IPS-11a (cell line): Measurements from ENCODE around the gene RPTN.

Source experiments
- H3K4me3 ChIP-seq: one replicate; pipeline ENCODE4 v1.5.1; 2013; ENCODE audit warnings: low read depth, low read length, control low read depth

Gene RPTN, protein sequence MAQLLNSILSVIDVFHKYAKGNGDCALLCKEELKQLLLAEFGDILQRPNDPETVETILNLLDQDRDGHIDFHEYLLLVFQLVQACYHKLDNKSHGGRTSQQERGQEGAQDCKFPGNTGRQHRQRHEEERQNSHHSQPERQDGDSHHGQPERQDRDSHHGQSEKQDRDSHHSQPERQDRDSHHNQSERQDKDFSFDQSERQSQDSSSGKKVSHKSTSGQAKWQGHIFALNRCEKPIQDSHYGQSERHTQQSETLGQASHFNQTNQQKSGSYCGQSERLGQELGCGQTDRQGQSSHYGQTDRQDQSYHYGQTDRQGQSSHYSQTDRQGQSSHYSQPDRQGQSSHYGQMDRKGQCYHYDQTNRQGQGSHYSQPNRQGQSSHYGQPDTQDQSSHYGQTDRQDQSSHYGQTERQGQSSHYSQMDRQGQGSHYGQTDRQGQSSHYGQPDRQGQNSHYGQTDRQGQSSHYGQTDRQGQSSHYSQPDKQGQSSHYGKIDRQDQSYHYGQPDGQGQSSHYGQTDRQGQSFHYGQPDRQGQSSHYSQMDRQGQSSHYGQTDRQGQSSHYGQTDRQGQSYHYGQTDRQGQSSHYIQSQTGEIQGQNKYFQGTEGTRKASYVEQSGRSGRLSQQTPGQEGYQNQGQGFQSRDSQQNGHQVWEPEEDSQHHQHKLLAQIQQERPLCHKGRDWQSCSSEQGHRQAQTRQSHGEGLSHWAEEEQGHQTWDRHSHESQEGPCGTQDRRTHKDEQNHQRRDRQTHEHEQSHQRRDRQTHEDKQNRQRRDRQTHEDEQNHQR

DNA sequence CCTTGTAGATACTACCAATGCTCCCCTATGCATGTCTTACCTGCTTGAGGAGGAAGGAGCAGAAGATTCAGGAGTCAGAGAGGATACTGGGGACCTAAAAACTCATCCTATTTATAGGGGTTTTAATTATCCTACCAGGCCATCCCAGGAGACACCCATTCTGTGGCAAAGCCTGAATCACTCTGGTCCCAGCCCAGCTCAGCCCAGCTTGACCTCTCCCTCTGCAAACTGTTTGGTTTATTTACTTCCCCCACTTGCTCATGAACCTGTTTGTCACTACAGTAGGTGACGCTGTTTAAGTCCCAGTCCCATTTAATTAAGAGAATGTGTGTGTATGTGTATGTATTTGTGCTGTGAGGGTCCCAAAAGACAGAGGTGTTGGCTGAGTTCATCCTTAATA, at the start of gene RPTN:
Gene RPTN (minus strand): TSS at position 85 of the 400 bp plus-strand sequence. CDS start 1,339 bp downstream, outside the sequence.
- H3K4me3 ChIP-seq: no peak within 1 kb of the TSS

DNA sequence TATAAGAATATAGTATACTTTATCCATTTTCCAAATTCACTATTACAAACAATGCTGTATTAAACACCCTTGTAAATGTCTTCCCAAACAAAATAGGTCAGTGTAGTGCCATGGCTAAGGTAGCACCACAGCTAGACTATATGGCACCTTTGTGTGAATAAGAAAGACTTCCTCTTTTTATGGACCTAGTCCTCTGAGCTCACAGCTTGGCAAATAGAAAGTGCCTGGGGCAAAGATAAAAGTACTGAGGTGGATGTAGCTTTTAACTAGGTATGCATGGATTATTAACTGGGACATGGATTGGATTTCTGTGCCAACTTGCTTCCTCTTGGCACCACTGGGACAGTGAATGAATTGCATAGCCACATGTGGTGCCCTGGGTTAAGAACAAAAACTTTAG, 40.0 kb upstream of the RPTN start:
- H3K4me3 ChIP-seq: no peak overlapping the region

DNA sequence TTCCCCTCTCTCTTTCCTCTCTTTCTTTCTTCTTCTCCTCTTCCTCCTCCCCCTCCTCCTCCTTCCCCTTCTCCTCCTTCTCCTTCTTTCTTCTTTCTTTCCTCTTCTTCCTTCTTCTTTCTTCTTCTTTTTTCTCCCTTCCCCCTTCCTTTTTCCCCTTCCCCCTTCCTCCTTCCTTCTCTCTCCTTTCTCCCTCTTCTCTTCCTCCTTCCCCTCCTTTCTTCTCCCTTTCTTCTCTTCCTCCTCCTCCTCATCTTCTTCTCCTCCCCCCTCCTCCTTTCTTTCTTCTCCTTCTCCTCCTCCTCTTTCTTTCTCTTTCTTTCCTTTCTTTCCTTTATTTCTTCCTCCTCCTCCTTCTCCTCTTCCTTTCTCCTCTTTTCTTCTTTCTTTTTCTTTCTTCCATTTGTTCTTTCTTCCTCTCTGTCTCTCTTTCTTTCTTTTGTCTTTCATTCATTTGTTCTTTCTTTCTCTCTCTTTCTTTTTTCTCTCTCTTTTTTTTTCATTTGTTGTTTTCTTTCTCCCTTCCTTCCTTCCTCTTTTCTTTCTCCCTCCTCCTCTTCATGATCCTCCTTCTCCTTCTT, 38.4 kb upstream of the RPTN start:
- no peak overlapping the region for H3K4me3 ChIP-seq

DNA sequence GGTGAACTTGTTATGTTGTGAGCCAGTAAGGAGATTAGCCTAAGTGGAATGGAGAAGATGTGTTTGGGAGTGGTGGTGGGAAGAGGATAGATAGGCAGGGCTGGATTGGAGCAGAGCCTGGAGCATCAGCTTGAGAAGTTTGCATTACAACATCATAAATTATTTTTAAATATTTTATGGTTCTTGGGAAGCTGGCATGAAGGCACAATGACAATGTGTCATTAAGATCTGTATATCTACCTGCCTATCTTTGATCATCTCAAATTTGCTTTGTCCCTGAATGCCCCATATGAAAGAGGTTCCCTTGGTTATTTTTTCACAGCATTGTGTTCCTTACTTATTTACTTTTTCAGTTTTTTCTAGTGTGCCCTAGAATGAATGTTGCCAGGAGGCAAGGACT, 32.7 kb upstream of the RPTN start:
- no peak overlapping the region for H3K4me3 ChIP-seq

DNA sequence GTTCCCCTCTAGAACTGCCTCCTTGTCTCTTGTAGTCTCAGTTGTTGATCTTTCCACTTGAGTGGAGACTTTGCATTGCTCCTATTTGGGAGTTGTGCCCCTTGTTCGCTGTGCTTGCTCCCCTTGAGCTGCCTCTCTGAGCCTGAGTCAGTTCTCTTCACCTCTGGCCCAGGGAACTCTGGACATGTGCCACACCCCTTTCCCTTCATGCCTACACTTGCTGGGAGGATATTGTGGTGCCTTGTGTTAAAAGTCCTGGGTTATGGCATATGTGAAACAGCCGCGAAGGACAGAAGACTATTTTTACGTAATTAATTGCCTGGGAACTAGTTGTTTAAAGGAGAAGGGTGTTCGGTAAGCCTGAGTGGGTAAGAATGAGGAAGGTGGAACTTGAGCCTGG, 32.2 kb upstream of the RPTN start:
- H3K4me3 ChIP-seq: no peak overlapping the region

DNA sequence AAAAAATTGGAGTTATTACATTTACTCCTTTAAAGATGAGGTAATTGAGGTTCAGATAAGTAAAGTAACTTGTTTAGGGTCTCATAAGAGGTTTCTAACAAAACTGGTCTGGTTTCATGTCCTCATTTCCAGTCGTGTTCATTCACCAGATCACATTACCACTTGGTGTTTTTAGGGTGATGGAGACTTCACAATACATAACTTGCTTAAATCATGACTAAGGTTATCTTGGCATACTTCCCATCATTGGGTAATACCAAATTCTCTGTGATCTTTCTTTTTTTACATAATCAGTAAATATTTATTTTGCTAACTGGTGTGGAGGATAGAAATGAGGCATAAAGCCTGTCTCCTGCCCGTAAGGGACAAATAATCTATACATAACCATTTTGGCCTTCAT, 31.6 kb upstream of the RPTN start:
- no peak overlapping the region for H3K4me3 ChIP-seq

DNA sequence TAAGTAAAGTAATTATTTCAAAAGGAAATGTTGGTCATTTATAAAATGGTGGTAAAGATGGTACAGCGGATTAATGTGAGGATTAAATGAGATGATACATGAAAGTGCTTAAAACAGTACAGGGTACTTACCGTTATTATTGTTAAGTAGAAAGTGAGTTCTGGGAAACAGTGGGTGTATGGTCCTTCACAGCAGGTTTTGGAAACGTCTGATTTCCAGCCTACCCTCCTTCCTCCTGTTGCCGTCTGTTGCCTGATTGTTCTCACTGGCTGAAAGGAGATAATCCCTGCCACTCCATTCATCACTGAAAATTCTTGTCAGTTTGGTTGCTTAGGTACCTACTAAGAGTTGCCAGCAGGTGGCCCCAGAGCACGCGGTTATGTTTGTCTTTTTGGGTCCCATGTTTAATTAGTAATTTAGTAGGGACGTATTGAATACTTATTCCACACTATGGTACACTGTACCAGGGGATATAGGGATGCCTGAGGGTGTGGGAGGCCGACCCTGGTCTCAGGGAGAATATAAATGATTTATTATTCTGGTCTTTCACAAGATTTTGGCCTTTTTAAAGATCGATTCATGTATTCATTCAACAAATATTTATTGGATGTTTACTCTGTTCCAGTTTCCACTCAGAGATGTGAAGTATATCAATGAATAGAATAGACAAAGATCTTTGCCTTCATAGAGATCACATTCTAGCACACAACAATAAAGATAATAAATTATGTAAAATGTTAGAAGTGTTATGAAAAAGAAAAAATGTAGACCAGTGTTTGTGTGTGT, 30.8 kb upstream of the RPTN start:
- no peak overlapping the region for H3K4me3 ChIP-seq

DNA sequence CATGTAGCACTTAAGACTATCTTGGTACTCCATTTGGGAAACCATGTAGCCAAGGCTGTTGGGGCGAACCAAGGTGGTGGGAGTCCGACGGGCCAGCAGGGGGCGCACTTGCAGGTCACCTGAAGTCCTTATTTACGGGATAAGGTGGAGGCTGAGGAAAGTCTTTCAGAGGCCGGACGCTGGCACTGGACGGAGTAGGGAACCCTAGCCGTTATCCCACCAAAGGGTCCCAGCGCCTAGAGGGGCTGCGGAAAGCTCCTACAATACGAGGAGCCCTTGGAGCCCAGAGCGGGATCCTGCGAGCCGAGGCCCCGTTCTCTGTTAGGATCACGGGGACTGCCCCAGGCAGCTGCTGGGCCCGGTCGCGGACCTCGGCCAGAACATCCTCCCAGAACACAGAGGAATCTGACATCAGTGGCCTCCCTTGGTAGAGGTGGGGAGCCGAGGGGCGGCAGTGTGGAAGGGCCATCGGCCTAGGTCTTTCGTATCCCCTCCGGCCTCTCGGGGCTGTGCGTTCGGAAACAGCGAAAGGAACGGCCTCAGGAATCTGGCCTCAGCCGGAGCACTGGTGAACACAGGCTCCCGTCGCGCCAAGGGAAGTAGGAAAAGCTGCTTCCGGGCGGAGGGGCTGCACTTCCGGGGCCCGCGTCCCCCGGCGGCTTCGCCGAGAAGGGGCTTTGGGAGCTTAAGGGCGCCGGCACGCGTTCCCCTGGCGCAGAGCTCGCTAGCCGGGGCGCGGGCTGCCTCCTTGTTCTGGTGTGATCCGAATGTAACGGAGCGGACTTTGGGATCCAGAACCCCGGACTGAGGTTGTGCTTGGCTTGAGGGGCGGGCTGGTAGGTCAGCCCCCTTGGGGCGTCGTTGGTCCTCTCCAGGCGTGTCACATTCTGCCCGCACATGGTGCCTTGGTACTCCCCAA, 29.9 kb upstream of the RPTN start:
- no peak overlapping the region for H3K4me3 ChIP-seq

DNA sequence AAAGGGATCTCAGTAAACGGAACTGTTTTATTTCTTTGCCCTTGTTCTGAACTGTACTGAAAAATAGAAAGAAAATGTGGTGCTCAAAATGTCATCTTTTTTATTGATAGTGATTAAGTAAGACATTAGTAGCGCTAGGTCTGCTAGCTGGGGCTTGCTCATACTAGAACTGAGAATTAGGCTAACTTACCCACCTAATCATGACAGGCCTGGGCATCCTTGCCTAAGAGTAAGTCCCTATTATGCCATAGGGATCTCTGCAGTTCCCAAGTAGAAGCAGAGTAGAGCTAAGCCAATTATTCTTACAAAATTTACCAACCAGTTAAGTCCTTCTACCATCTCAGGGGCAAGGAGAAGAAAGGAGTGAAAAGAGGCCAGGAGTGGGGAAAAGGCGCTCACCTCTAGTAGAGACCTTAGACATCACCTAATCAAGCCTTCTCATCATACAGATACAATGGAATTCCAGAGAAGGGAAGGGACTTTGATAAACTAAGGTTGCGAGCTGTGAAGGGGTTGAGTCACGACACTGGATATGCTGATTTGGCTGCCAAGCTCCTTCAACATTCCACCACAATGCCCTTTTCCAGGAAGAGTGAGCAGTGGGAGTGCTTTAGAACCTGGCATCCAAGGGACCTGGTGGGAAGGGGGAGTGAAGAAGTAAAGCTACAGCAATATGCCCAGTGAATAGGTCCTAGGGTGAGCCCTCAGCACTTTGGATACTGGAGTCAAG, 27.7 kb upstream of the RPTN start:
- no peak overlapping the region for H3K4me3 ChIP-seq

DNA sequence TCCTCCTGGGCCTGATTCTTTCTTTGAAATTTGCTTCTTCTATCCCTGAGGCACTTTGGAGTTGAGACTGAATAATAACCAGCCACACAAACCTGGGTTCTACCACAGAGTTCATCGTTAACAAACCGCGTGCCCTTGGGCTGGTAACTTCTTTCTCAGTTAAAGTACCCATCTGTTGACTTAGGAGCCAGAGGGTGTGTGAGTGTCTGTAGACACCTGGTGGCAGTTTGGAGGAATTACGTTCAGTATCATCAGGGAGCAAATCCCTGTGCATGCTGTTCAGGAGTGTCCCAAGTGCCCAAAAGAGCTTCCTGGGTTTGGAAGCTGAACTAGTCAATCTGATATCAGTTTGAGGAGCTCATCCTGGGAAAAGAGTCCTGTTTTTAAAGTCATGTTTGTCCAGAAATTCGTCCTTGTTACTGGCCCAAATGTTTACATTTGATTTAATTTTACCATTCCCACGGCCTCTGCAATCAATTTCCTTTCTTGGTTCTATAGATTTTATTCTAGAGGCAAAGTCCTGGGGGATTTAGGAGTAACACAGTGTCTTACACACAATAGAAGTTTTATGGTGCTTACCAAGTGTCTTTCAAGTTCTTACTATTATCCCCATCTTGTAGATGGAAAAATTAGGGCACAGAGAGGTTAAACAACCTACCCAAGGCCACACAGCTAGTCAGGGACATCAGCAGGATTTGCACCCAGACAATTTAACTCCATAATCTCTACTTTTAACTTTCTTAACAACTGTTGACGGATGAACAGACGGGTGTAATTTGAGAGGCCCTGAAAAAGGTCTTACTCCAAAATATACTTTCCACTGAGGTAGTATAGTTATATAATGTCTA, 26.7 kb upstream of the RPTN start:
- H3K4me3 ChIP-seq: no peak overlapping the region

DNA sequence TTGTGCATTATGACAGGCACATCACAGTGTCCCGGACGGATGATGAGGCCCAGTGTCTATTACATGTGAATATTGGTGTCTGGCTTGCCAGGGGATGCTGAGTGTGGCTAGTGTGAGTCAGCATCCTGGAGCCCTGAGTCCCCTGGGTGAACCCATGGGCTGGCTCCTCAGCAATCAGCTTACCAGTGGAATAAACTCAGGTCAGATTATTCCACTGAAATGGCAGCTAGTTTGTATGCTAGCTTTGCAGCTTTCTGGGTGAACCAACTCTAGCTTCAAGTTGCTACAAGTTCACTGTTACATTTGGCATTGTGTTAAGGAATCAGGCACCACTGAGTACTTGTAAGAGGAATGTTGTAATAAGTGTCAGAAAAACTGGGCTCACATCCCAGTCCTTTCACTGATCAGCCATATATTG, 23.9 kb upstream of the RPTN start:
- H3K4me3 ChIP-seq: no peak overlapping the region

DNA sequence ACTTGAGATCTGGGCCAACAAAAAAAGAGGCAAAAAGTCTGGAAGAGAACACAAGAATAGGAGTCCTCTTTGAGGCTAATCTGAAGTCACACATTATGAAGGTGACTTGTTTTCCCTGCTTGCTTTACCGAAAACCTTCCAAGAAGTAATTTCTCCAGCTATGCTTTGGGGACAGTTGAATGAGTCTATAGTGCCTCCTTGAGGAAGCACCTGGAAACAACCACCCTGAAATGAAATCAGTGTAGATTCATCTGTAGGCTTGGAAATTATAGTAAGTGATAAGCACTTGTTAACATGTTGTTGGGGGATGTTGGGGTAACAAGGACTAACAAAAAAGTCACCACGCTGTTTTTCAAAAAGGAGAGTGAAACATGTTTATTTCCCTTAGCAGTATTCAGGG, 23.4 kb upstream of the RPTN start:
- no peak overlapping the region for H3K4me3 ChIP-seq

DNA sequence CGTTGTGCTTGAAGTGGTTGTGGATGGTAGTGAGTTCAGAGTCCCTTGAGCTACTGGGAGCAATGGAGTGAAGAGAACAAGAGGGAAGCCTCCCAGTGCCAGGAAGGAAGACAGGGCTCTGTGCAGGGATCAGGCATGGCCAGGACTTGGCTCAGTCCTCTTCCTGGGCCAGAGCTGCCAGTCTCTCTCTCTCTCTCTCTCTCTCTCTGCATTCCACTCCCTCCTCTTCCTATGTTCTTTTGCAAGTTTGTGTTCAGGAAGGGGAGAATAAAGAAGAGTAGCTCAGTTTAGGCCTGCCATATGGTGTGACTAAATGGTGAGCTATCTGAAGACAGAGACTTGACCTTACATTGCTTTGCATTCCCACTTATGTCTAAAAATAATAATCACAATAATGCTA, 20.5 kb upstream of the RPTN start:
- no peak overlapping the region for H3K4me3 ChIP-seq

DNA sequence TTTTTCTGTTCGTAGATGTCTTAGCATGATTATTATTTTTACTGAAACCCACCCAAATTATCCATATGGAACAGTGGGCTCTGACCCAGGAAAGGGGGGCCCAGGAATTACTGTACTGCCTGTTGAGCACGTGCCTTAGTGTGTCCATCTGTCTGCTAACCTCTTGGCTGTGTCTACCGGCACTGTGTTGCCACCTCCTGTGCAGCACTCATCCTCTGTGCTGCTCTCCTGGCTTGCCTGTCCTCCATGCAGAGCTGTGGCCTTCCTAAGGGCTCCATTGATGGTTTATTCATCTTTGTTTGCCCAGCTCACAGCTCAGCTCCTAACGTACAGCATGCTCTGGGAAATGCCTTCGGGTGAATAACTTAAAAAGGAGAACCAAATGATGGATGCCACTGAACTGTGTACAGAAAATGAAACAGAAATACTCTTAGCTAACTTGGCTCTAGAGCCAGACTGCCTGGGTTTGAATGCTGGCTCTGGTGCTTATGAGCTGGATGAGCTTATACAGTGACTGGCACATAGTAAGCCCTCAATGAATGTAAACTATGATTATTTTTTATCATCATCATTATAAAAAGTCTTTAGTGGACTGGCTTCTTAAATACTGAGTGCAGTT, 11.4 kb upstream of the RPTN start:
- no peak overlapping the region for H3K4me3 ChIP-seq

DNA sequence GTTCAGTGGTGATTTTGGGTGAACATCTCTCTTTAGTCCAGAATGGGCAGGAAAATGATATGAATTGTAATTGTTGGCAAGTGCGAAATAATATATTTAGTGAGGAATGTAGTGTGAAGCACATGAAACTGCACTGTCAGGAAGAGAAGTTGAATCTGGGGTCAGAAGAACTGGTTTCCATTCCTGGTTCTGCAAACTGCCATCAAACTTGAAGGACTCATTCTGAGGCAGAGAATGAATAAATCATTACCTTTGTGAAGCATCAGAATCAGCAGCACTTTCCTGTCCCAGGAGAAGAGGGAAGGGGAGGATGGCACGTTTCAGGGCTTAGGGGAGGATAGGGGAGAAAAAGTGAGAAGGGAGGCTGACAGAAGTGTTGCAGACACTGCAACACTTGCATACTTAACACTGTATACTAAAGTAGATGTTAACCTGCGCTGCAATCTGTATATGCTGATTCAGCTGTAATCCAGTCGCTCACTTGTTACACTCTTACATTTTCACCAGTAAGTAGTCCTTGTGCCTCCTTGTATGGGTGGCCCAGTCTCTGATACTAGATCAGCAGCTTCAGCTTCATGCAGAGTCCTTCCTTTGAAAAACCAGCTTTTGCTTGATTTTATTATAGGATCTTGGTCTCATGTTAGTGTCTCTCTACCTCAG, 10.5 kb upstream of the RPTN start:
- H3K4me3 ChIP-seq: no peak overlapping the region

DNA sequence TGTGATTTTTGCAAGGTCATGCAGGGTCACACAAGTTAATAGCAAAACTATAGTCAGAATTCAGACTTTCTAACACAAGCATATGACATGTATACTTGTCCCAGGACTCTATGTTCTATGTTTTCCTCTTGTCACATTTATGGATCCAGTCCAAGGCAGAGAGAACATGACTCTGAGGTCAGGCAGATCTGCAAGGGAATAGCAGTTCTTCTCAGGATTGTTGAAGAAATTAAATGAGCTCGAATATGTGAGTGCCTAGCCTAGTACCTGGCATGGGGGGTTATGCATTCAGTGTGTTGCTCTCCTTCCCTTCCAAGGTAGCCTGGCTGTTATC, 9.5 kb upstream of the RPTN start:
- no peak overlapping the region for H3K4me3 ChIP-seq

DNA sequence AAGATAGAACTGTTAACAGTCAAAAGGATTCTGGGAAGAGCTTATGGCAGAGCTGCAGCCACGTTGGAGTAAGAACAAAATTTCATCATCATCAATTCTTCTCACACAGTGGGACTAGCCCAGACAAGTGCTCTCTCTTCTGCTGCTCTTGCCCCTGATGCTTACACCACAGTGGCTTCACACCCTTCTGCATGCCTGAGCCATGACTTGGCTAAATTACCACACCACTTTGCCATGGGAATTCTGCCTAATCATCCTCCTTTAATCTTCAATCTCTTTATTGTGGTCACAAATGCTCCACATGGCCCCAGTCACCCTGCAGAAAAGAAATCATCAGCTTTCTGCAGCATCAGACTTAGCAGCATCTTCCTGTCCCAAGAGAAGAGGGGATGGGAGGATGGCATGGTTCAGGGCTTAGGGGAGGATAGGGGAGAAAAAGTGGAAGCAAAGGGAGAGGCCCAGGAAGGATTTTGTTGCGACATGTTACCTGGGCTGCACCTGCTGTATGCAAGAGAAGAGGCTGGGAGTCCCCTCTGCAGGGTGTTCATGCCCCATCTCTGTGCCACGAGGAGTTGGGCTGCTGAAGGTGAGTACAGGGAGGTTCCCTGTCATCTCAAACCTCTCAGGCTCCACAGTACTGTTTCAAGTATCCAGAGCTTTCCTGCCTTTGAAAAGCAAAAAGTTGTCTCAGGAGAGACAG, 9.0 kb upstream of the RPTN start:
- no peak overlapping the region for H3K4me3 ChIP-seq
